ENCODE data around the gene LENEP. TPM values are rescaled to one million over a fixed set of nuclear protein-coding genes. Genes with fewer than 3 reads are reported as not detected.

The LENEP gene
- total RNA-seq, 1 donor from 2014 or later, result not detected

- peak; percentile 59 for DNase-seq (ENCODE audit: low spot score)
- H3K9me3 Mint-ChIP-seq, result peaks cover 2% of the 10 kb centered on the region
- Histone ChIP-seq H2AFZ (replicated peaks) (no peak within 1 kb of the TSS), H4K20me1 (ENCODE audit: low read depth) (no peaks in the 10 kb centered on the region), H3K36me3 (no peaks in the 10 kb centered on the region), H3K4me3 (peak within 1 kb of the TSS; percentile 72), H3K4me2 (peak within 1 kb of the TSS; percentile 98), H3K9me3 (ENCODE audit: low read depth) (no peaks in the 10 kb centered on the region), H3K9ac (no peak within 1 kb of the TSS), H3K79me2 (ENCODE audit: low read depth) (peaks cover 38% of the 10 kb centered on the region), H3K4me1 (peaks cover 20% of the 10 kb centered on the region), H3K27ac (no peak within 1 kb of the TSS), H3F3A (ENCODE audit: low read depth) (peaks cover 43% of the 10 kb centered on the region), H3K27me3 (no peaks in the 10 kb centered on the region)
- H3K27me3 Mint-ChIP-seq (ENCODE audit: insufficient read depth, low read depth), result peaks cover 3% of the 10 kb centered on the region
- H3K36me3 Mint-ChIP-seq, result no peaks in the 10 kb centered on the region
- TF ChIP-seq CTCF (IDR thresholded peaks at IDR 0.05) (no peak), EZH2phosphoT487 (IDR thresholded peaks at IDR 0.05) (no peak), EZH2 (IDR thresholded peaks at IDR 0.05) (no peak)
- peak within 1 kb of the TSS; percentile 95 for H3K4me3 Mint-ChIP-seq
- H3K27ac Mint-ChIP-seq, result peak within 1 kb of the TSS; percentile 87
- peaks cover 25% of the 10 kb centered on the region for H3K4me1 Mint-ChIP-seq
These were observed 9.3 kb downstream of the LENEP start, which contains the start of gene ZBTB7B for GRCh38 chr1:155002464-155003226. TSS of gene ZBTB7B (plus strand) at chr1:155002802. CDS start at chr1:155014661, 11,859 bp downstream.

- H3K4me2 ChIP-seq, result peak overlapping the region; percentile 98
- H3K36me3 ChIP-seq, result no peaks in the 10 kb centered on the region
- Mint-ChIP-seq H3K9me3 (peaks cover 2% of the 10 kb centered on the region), H3K4me3 (peak overlapping the region; percentile 95), H3K36me3 (no peaks in the 10 kb centered on the region), H3K4me1 (peaks cover 25% of the 10 kb centered on the region), H3K27me3 (ENCODE audit: insufficient read depth, low read depth) (peaks cover 3% of the 10 kb centered on the region), H3K27ac (peak overlapping the region; percentile 87)
- peaks cover 40% of the 10 kb centered on the region for H3F3A ChIP-seq (ENCODE audit: low read depth)
- H3K9ac ChIP-seq, result no peak overlapping the region
- H3K27me3 ChIP-seq, result no peaks in the 10 kb centered on the region
- H3K27ac ChIP-seq, result no peak overlapping the region
- H3K4me1 ChIP-seq, result peaks cover 24% of the 10 kb centered on the region
- no peak overlapping the region for H2AFZ ChIP-seq (replicated peaks)
- peak overlapping the region; percentile 72 for H3K4me3 ChIP-seq
- H3K79me2 ChIP-seq (ENCODE audit: low read depth), result peaks cover 38% of the 10 kb centered on the region
- no peaks in the 10 kb centered on the region for H3K9me3 ChIP-seq (ENCODE audit: low read depth)
- H4K20me1 ChIP-seq (ENCODE audit: low read depth), result no peaks in the 10 kb centered on the region
- peak; percentile 62 for DNase-seq (ENCODE audit: low spot score)
- TF ChIP-seq EZH2 (IDR thresholded peaks at IDR 0.05) (no peak), EZH2phosphoT487 (IDR thresholded peaks at IDR 0.05) (no peak), CTCF (IDR thresholded peaks at IDR 0.05) (no peak)
These were observed 9.9 kb downstream of the LENEP start for GRCh38 chr1:155003227-155003765.

- Histone ChIP-seq H3K9ac (no peak overlapping the region), H3K9me3 (ENCODE audit: low read depth) (no peaks in the 10 kb centered on the region), H3K4me3 (peak overlapping the region; percentile 72), H3K4me1 (peaks cover 28% of the 10 kb centered on the region), H3K27me3 (no peaks in the 10 kb centered on the region), H4K20me1 (ENCODE audit: low read depth) (no peaks in the 10 kb centered on the region), H3K79me2 (ENCODE audit: low read depth) (peaks cover 38% of the 10 kb centered on the region), H2AFZ (replicated peaks) (no peak overlapping the region), H3F3A (ENCODE audit: low read depth) (peaks cover 35% of the 10 kb centered on the region), H3K4me2 (peak overlapping the region; percentile 98), H3K36me3 (no peaks in the 10 kb centered on the region), H3K27ac (no peak overlapping the region)
- peaks cover 23% of the 10 kb centered on the region for H3K4me1 Mint-ChIP-seq
- peak overlapping the region; percentile 95 for H3K4me3 Mint-ChIP-seq
- no peaks in the 10 kb centered on the region for H3K36me3 Mint-ChIP-seq
- peak; percentile 59 for DNase-seq (ENCODE audit: low spot score)
- peaks cover 3% of the 10 kb centered on the region for H3K27me3 Mint-ChIP-seq (ENCODE audit: insufficient read depth, low read depth)
- TF ChIP-seq CTCF (IDR thresholded peaks at IDR 0.05), result no peak
- no peak for TF ChIP-seq EZH2 (IDR thresholded peaks at IDR 0.05)
- TF ChIP-seq EZH2phosphoT487 (IDR thresholded peaks at IDR 0.05), result no peak
- H3K27ac Mint-ChIP-seq, result peak overlapping the region; percentile 87
- H3K9me3 Mint-ChIP-seq, result peaks cover 2% of the 10 kb centered on the region
These were observed 10.5 kb downstream of the LENEP start for GRCh38 chr1:155003766-155004351.

All from neural progenitor cell (in vitro differentiated cells).